Activated naive CD4-positive, alpha-beta T cell treated with Interleukin-2 at 50 U/mL for 16 hours (primary cell): Measurements from ENCODE around the gene GP1BB.

Experiments used
- DNase-seq: peaks from one replicate; pipeline ENCODE4 v3.0.0-alpha.2; 2020

The GP1BB gene

DNA sequence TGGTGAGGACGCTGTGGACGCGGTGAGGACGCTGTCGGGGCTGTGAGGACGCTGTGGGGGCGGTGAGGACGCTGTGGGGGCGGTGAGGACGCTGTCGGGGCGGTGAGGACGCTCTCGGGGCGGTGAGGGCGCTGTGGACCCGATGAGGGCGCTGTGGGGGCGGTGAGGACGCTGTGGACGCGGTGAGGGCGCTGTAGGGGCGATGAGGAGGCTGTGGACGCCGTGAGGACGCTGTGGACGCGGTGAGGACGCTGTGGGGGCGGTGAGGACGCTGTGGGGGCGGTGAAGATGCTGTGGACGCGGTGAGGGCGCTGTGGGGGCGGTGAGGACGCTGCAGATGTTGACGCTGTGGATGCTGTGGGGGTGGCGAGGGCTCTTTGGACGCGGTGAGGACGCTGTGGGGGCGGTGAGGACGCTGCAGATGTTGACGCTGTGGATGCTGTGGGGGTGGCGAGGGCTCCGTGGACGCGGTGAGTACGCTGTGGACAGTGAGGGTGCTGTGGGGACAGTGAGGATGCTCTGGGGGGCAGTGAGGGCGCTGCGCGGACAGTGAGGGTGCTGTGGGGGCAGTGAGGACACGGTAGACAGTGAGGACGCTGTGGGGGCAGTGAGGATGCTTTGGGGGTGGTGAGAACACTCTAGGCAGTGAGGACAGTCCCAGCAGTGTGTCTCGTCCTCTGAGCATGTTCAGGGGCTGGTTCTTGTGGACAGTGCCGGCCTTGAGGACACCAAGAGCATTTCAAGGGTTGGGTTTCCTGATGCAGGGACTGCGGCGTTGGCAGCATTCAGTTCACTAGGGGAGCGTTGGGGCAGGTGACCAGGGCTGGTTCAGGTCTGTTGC is 4.2 kb downstream of the GP1BB start:
- no peak for DNase-seq

GRCh38 chr22:19728271-19728670 is 4.9 kb downstream of the GP1BB start:
- no peak for DNase-seq

DNA sequence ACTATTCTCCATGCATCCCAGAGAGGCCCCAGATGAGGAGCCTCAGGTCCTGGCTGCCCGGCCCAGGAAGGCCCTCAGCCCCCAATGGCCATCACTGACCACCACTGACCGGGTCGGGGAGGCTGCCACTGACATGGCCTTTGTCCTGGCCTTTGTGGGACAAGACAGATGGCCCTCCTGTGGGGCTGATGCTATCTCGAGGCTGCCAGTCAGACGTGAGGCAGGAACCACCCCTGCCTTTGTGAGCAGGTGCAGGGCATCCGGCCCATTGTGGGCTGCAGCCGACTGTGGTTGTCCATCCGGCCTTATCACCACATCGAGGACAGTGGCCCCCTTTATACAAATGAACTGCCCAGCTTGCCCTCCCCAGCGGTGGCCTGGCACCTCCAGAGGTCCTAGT is 5.5 kb downstream of the GP1BB start:
- no peak for DNase-seq

DNA sequence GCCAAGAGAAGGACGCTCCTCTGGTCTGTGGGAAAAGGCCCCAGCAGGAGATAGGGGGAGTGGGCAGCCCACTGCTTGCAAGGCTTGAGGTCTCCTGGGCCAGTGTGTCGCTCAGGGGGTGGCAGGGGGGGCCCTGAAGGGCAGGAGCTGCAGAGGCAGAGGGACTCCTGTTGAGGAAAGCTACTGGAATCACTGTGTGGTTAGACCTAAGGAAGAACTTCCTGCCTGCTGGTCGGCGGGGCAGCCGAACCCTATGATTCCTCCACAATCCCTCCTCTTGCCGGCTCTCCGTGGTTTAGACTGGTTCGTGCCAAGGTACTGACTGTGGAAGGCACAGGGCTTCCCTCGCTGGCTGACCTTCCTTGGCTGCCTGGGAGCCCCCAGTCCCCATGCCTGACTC is 6.2 kb downstream of the GP1BB start:
- DNase-seq: no peak

- DNase-seq: no peak
Observed at GRCh38 chr22:19730198-19730597, 6.9 kb downstream of the GP1BB start.

DNA sequence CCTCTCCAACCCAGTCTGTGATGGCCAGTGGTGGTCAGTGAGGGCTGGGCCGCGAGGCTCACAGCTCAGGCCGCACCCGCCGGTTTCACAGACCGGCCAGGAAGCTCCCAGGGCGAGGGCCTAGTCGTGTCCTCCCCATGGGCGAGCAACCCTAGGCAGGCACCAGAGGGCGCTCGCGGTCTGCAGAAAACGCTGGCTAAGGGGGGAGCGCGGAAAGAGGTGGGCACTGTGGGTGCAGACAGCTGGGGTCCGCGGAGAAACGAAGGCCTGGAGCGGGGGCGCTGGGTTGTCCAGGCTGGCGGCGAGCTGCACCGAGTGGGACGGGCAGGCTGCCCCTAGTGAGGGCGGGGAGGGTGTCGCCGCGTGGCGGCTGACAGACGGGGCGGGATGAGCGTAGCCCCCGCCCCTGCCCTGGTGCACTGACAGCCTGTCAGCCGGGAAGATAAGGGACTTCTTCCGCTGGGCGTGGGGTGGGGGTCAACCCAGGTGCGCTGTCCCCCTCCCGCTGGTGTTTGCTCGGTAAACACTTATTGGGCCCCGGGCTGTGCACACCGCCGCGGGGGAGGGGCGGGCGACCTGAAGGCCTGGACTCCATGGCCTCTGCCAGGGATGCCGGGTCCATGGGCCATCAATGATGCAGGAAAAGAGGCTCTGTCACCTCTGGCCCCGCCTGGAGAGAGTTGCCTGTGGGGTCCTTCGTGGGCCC is 7.5 kb downstream of the GP1BB start:
- DNase-seq: peak; percentile 85

GRCh38 chr22:19731361-19732135 is 8.2 kb downstream of the GP1BB start:
- no peak for DNase-seq

DNA sequence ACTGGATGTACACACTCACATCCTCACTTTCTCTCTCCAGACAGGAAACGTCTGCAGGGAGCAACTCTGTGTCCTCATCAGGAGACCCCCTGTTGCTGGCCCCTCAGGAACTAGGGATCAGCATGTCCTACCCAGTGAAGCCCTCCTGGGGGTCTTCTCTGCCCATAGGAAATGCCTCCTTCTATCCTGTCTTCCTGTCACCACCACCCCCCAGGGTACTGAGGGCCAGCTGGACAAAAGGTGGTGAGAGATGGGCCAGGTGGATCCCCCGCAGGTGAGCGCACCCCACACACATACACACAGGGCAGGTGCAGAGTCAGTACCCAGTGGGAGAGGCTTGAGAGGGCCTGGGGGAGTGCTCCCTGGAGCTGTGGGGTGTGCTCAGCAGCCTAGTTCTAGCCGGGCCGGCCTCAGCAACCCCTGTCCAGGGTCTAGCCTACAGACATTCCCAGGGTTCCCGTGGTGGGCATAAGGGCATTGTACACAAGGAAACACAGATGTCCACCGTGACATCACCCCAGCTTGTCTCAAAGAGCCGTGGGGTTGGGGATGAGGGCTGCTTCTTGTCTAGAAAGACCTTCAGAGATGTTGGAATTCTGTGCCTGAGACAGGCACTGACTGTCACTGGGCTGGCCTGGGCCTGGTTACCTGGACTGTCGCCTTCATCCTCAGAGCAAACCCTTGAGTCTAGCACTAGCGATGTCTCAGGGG is 9.2 kb downstream of the GP1BB start:
- DNase-seq: no peak

DNA sequence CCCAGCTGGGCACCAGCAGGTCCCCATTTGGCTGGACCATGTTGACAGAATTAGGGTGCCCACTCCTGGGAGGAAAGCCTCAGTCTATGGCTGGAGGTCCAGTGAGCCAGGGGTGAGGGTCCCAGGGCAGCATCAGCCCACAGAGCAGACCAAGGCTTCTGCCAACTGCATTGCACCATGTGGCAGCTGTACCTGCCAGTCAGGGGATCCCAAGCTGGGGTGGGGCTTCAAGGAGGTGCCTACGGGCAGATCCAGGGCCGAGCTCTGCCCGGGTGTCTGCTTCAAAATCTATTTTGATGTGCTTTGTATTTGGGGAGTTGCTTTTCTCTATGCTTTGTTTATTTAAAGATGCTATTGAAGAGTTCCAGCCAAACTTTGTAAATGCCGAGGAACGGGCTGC is 10.4 kb downstream of the GP1BB start:
- DNase-seq: no peak

DNA sequence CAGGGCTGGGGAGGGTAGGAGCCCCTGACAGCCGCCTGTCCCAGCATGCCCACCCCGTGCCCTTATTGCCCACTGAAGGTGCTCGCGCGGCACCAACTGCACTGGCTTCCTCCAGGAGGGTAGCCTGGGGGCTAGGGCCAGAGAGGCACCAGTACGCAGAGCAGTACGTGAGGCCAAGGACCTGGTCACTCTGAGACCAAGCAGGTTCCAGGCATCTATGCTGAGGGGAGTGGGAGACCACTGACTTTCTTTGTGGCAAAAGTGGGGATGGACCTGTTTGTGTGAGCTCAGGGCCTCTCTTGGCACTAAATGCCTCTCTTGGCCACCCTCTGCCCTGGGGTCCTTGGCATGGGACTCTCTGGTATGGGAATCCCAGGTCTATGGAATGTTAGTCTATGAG is 10.8 kb downstream of the GP1BB start:
- DNase-seq: no peak

DNA sequence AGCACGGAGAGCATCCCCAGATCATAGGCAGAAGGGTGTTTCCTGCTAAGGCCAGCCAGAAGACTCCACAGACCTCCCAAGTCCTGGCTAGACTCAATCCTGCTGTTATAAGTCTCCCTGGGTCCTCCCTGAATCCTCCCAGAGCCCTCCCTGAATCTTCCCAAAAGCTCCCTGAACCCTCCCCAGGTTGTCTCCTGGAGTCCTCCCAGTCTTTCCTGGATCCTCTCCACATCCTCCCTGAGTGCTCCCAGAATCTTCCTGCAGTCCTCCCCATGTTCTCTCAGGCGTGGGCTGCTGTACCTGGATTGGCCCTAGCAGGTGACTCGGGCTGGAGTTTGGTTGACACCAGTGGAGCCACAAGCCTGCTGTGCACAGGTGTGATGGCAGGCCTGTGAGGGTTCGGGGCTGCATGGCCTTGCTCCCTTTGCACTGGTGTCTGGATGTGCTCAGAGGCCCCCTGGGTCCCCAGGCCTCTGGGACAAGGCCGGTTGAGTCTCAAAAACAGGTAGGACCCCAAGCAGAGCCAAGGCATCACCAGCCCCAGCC is 11.6 kb downstream of the GP1BB start:
- DNase-seq: no peak

GRCh38 chr22:19735665-19736510 is 12.5 kb downstream of the GP1BB start:
- DNase-seq: no peak

- no peak for DNase-seq
Observed at GRCh38 chr22:19737846-19738663, 14.7 kb downstream of the GP1BB start.

DNA sequence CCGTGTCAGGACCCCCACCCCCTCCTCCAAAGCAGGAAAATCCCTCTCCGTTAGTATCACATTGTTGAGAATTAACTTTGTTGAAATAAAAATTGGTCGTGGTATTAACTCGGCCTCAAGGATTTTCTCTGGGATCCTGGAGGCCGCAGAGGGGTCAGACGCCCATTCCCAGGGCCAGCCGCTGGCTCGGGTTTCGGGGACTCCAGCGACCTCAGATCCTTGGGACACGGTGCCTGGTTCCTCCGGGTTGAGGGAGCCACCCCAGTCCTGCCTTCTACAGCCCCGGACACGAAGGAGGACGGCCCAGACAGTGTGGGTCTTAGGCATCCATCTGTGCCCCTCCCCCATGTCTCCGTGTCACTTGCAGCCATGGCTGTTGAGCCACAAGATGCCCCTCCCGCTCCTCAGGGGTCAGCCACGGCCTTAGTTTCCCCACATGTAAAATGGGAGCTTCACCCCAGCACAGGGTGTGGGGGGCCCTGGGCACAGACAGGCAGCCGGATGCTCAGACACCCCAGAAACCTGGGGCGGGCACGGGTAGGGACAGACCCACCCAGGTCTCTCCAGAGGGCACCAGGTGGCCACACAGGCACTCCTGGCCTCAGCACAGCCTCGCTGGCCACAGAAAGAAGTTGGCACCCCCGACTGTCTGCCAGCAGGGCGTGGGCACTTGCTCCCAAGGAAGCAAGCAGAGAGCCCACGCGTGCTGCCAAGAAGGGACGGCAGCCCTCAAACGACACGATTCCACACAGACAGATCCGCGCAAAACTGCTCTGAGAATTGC is 15.5 kb downstream of the GP1BB start:
- no peak for DNase-seq

GRCh38 chr22:19739448-19739895 is 16.1 kb downstream of the GP1BB start:
- no peak for DNase-seq

DNA sequence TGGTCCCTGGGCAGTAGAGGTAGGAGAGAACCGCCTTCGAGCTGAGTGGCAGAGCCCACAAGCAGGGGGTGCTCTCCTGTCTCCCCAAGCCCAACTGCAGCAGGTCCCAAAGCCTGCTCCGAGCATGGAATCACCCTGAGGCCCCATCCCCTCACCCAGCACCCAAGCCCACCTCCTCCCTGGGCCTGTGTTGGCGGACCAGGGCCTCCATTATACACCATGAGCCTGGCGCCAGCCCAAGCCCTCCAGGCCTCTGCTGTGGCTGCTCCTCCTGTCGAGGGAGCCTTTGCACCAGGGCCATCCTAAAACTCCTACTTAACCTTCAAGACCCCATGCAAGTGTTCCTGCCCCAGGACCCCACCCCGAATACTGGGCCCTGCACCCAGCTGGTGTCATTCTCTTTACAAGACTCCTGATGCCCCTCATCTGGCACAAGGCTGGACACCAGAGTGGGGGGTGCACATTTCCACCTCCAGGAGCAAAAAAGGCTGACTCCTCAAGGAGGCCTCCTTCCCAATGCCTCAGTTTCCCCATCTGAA is 16.6 kb downstream of the GP1BB start:
- no peak for DNase-seq

DNA sequence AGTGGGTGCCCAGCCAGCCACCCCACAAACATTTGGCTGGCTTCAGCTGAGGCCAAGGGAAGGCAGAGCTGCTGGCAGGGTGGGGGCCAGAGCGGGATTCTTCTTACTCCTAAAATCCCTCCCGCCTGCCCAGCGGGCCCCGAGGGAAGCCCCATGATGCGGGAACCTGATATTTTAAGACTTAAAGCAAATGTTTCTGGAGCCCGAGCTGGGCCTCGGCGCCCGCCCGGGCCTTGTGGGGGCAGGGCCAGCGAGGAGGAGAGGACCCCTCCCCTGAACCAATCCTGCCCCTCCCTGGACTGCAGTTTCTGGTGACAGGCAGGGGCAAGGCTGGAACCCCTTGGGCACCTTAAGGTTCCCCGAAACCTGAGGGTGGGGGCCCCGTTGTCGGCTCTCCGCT is 17.2 kb downstream of the GP1BB start:
- no peak for DNase-seq

DNA sequence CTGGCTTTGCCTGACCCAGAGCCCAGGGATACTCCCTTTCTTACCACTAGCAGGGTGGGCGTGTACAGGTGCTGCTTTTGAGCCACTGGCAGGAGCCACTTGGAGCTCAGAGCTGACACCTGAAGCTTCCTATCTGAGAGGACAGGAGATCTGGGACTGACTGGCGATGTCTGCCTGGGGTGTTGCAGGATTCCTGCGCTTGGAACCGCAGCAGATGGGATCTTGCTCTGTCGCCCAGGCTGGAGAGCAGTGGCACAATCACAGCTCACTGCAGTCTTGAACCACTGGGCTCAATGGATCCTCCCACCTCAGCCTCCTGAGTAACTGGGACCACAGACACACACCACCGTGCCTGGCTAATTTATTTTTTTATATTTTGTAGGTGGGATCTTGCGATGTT is 17.7 kb downstream of the GP1BB start:
- DNase-seq: no peak
